Right kidney (tissue), 9 donors: ENCODE results near the gene NDUFA13.
"Not testable (repeated sequence)": the region's sequence is repeated elsewhere in the genome, so short reads cannot be mapped to it uniquely, and the experiment has no call there.

Experiments used
- DNase-seq: peaks from one replicate; pipeline ENCODE4 v3.0.0-alpha.2; 2016
- long read RNA-seq, 8 donors: transcript quantifications; one replicate each; lab custom pipeline, GENCODE V29; 2026

NDUFA13 gene
- long read RNA-seq, donor 1, transcript NDUFA13-204 (5 exons, 991 nt) = major isoform, 680 of 688 reads
- long read RNA-seq, donor 1, partial matches to known transcripts = 0 of 688 reads
- long read RNA-seq, donor 1, other reads (novel, unspliced or antisense) = 0 of 688 reads
- long read RNA-seq, donor 2, transcript NDUFA13-204 (5 exons, 991 nt) = major isoform, 343 of 360 reads
- long read RNA-seq, donor 2, transcript NDUFA13-201 (4 exons, 576 nt) = minor isoform, 5 of 360 reads
- long read RNA-seq, donor 2, partial matches to known transcripts = 10 of 360 reads
- long read RNA-seq, donor 2, other reads (novel, unspliced or antisense) = 0 of 360 reads
- long read RNA-seq, donor 3, transcript NDUFA13-204 (5 exons, 991 nt) = major isoform, 152 of 155 reads
- long read RNA-seq, donor 3, partial matches to known transcripts = 0 of 155 reads
- long read RNA-seq, donor 3, other reads (novel, unspliced or antisense) = 0 of 155 reads
- long read RNA-seq, donor 4, transcript NDUFA13-204 (5 exons, 991 nt) = major isoform, 321 of 327 reads
- long read RNA-seq, donor 4, partial matches to known transcripts = 0 of 327 reads
- long read RNA-seq, donor 4, other reads (novel, unspliced or antisense) = 0 of 327 reads
- long read RNA-seq, donor 5, transcript NDUFA13-204 (5 exons, 991 nt) = major isoform, 411 of 433 reads
- long read RNA-seq, donor 5, transcript NDUFA13-206 (2 exons, 640 nt) = minor isoform, 5 of 433 reads
- long read RNA-seq, donor 5, partial matches to known transcripts = 14 of 433 reads
- long read RNA-seq, donor 5, other reads (novel, unspliced or antisense) = 0 of 433 reads
- long read RNA-seq, donor 6, transcript NDUFA13-204 (5 exons, 991 nt) = major isoform, 336 of 350 reads
- long read RNA-seq, donor 6, partial matches to known transcripts = 9 of 350 reads
- long read RNA-seq, donor 6, other reads (novel, unspliced or antisense) = 0 of 350 reads
- long read RNA-seq, donor 7 = 0 reads
- long read RNA-seq, donor 8, transcript NDUFA13-204 (5 exons, 991 nt) = major isoform, 331 of 337 reads
- long read RNA-seq, donor 8, partial matches to known transcripts = 0 of 337 reads
- long read RNA-seq, donor 8, other reads (novel, unspliced or antisense) = 0 of 337 reads

DNA sequence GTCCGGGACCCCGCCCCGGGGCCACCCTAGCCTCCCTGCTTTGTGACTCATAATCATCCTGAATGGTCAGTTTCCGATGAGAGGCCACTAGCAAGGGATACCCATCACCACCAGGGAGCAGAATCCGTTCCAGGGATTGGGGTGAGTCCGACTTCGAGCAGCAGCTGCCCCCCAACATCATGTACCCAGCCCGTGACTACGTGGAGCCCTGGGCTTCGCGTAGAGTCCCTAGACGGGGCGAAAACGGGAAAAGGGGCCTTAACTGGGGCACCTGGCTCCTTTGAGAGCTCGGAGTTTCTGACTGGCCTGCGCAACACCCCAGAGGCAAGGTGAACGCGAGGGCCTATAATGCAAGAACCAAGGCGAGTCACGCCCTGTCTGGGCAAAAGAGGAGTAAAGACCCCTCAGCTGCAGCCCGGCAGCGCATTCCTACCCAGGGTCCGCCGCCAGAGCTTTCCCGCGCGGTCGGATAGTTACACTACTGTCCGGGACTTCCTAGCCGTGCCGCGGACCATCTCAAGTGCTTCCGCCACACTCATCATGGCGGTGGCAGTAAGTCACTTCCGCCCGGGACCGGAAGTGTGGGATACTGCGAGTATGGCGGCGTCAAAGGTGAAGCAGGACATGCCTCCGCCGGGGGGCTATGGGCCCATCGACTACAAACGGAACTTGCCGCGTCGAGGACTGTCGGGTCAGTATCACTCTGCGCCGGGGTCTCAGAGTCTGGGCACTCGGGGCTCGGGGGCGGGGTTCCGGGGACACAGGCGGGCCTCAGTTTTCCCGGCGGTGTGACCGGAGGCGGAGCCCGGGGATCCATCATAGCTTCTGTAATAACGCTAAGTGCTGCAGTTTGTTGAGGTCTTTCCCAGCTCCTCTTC is at the start of gene NDUFA13:
Gene NDUFA13, plus strand, starts transcription at position 584 of the 878 bp plus-strand sequence. Its CDS starts 14 bp downstream, at position 598.
- peak; percentile 92 for DNase-seq

GRCh38 chr19:19468424-19469050 is 47.5 kb upstream of the NDUFA13 start:
- DNase-seq = no peak

GRCh38 chr19:19470579-19470978 is 45.4 kb upstream of the NDUFA13 start:
- DNase-seq = no peak

DNA sequence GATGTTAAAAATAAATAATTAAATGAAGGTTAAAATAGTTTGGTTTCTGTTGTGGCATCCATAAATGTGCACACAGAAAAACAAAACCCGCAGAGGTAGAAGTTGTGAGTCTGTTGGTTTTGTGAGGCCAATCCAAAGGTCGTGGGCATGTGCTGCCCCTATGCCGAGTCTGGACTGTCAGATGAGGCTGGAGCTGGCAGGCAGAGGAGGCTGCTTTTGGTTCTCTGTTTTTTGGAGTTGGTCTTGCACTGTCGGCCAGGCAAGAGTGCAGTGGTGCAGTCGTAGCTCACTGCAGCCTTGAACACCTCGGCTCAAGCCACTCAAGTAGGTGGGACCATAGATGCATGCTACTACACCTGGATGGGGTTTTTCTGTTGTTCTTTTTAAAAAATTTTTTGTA is 44.3 kb upstream of the NDUFA13 start:
- no peak for DNase-seq

DNA sequence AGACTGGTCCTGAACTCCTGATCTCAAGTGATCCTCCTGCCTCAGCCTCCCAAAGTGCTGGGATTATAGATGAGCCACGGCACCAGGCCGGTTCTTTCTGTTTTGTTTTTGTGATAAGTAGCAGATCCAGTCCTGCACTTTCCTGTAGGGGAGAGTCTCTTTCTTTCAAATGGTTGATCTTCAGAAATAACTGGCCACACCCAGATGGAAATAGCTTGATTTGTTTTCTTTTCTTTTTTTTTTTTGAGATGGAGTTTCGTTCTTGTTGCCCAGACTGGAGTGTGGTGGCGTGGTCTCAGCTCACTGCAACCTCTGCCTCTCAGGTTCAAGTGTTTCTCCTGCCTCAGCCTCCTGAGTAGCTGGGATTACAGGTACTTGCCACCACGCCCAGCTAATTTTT is 43.9 kb upstream of the NDUFA13 start:
- DNase-seq = not testable (repeated sequence)

DNA sequence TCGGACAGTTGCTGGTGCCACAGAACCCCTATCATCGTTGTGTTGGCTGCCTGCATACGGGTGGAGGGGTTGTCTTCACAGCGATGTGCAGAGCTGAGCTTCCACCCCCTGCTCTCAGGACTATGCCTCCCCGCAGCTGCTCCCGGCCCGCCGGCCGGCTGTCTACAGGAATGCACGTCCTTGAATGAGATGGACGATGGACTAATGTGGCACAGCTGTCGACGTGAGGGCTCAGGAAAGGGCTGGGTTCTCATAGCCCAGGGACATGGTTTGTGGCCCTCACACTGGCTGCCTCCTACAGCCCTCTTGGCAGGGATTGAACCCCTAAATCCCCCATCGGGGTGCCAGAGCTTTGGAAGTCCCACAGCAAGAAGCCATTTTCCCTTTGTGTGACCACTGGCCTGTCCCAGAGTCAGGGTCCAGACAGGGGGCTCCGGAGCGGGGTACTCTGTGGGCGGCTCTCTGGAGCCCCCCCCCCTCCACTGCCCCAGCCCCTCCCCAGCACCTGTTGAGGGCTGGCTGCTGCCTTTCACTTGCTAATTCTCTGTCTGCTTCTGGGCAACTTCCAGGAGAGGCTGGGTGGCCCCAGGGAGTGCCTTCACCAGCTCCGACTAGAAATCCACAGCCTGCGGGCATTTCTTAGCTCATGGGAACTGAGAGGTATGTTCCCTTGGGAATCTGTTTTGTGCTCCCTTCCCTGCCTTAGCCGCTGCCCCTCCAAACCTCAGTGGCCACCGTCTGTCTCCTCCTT is 40.8 kb upstream of the NDUFA13 start:
- DNase-seq = no peak

GRCh38 chr19:19475849-19476828 is 39.9 kb upstream of the NDUFA13 start:
- DNase-seq = no peak

GRCh38 chr19:19477705-19478383 is 38.2 kb upstream of the NDUFA13 start:
- no peak for DNase-seq

DNA sequence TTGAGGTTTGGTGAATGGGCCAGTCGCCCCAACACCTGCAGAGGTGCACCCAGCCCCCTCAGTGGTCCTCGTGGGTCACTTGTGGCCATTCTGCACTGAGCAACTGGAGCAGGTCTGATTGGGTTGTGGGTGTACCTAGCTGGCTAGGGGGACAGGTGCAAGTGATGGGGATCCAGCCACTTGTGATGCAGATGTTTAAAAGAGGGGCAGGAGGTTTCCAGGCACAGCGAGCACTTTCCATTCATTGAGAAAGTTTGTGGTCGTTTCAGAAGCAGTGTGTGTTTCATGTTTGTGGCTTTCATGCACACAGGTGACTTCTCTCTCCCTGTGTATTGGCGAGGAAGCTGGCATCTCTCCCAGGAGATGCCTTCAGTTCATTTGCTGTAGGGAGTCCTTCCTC is 35.3 kb upstream of the NDUFA13 start:
- no peak for DNase-seq

- peak; percentile 56 for DNase-seq
Measured at GRCh38 chr19:19482809-19483596, 33.0 kb upstream of the NDUFA13 start.

GRCh38 chr19:19485161-19485997 is 30.6 kb upstream of the NDUFA13 start:
- no peak for DNase-seq

- no peak for DNase-seq
Measured at GRCh38 chr19:19485998-19486290, 30.1 kb upstream of the NDUFA13 start.

DNA sequence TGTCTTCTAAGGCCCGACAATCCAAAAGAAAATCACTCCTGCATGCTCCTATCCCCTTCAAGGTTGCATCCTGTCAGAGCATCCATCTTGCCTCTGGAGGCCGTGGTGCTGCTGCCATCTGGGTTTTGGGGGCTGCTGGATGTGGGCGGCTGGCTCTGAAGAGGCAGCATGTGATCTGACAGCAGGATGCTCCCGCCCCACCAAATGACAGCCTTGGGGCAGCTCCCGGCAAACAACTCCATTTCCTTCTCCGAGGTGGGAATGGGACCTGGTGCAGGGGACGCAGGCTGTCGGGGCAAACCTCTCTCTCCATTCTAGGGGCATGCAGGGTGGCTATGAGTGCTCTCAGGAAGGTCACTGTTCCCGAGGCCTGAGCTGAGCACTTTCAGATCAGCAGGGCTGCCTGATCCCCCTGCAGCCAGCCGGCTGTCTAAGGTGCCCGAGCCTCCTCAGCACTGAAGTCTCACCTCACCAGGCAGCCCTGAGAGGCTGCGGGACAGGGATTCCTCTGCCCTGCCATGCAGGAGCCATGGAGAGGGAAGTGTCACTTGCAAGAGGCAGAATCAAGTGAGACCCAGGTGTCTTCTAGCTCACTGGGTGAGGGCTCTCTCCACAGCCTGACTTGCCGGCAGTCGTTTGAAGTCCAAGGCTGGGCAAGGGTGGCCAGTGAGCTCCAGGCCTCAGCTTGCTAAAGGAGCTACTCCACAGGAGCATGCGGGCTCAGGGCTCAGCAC is 29.5 kb upstream of the NDUFA13 start:
- no peak for DNase-seq

GRCh38 chr19:19487077-19487949 is 28.7 kb upstream of the NDUFA13 start:
- DNase-seq = no peak
